Measurements from ENCODE around the gene UBE2S. TPM values are rescaled to one million over a fixed set of nuclear protein-coding genes. Genes with fewer than 3 reads are reported as not detected.

UBE2S gene
- total RNA-seq, 4 donors from 2014 or later: 6.2 to 14.6 (median 9.2) TPM

GRCh38 chr19:55441319-55441691 lies 33.7 kb upstream of the UBE2S start:
- intact Hi-C loops (cut with DNase I; ENCODE audit: low total_unique reads): no loop called here
- no peak for DNase-seq (ENCODE audit: low spot score in 2 of 2)
- H3K4me3 ChIP-seq (ENCODE audit: low read depth, poor library complexity, severe bottlenecking): no peak overlapping the region
- TF ChIP-seq, protein P1, sequence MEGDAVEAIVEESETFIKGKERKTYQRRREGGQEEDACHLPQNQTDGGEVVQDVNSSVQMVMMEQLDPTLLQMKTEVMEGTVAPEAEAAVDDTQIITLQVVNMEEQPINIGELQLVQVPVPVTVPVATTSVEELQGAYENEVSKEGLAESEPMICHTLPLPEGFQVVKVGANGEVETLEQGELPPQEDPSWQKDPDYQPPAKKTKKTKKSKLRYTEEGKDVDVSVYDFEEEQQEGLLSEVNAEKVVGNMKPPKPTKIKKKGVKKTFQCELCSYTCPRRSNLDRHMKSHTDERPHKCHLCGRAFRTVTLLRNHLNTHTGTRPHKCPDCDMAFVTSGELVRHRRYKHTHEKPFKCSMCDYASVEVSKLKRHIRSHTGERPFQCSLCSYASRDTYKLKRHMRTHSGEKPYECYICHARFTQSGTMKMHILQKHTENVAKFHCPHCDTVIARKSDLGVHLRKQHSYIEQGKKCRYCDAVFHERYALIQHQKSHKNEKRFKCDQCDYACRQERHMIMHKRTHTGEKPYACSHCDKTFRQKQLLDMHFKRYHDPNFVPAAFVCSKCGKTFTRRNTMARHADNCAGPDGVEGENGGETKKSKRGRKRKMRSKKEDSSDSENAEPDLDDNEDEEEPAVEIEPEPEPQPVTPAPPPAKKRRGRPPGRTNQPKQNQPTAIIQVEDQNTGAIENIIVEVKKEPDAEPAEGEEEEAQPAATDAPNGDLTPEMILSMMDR (IDR thresholded peaks at IDR 0.05): no peak
- TF ChIP-seq POLR2A (IDR thresholded peaks at IDR 0.05): no peak
- 4 to 6% methylated on average over 21 of the region's 21 CpGs for WGBS, 2 donors

DNA sequence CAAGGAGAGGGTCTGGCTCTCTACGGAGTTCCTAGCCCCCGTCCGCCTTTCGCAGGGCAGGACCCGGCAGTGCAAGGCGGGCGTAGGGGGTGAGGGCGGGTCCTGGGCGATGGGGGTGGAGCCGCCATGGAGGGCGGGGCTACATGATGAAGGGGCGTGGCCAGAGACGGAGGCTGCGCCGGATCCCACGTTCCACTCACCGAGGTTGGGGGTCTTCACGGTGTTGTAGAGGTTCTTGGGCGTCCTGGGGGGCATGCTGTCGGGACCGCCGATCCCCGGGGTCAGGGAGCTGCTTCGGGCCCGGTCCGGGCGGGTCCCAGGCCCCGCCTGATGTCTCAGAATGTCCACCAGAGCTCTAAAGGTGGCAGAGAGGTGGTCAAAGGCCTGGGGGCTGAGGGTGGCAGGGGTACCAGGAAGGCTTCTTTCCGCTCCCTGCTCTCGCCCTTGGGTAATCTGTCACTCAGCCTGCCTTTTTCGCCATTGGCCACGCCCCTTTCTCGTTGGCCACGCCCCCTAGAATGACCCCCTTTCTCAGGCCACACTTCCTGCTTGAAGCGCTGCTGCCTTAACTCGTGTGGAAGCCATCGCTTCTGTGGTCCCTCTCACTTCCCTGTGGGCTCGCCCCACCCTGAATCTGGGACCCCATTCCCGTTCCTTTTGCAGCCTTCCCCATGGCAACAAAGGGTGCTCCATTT lies 33.0 kb upstream of the UBE2S start:
- no peak overlapping the region for H3K4me3 ChIP-seq (ENCODE audit: low read depth, poor library complexity, severe bottlenecking)
- DNase-seq (ENCODE audit: low spot score in 2 of 2): no peak
- no peak for TF ChIP-seq POLR2A (IDR thresholded peaks at IDR 0.05)
- TF ChIP-seq, protein P1 (IDR thresholded peaks at IDR 0.05): no peak
- WGBS, 2 donors: 6 to 9% methylated on average over 36 to 37 of the region's 39 CpGs
- intact Hi-C loops (cut with DNase I; ENCODE audit: low total_unique reads): no loop called here

DNA sequence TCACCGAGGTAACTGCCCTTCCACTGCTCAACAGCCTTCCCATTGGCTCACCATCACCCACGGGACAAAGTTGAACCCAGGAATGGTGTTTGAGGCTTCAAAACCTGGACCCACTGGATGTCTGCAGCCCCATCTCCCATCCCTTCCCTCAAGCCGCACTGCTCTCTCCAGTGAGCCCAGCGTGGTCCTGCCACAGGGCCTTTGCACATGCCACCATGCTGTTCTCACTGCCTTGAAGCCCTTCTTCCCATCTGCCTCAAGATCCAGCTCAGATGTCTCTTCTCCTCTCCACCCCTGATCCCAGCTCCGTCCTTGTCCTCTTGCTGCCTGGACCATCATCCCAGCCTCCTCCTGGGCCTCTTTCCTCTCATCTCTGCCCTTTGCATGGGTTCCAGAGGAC lies 31.5 kb upstream of the UBE2S start:
- DNase-seq (ENCODE audit: low spot score in 2 of 2): no peak
- 80 to 90% methylated on average over 5 of the region's 5 CpGs for WGBS, 2 donors
- intact Hi-C loops (cut with DNase I; ENCODE audit: low total_unique reads): no loop called here
- no peak overlapping the region for H3K4me3 ChIP-seq (ENCODE audit: low read depth, poor library complexity, severe bottlenecking)
- TF ChIP-seq POLR2A (IDR thresholded peaks at IDR 0.05): no peak
- TF ChIP-seq, protein P1 (IDR thresholded peaks at IDR 0.05): no peak

DNA sequence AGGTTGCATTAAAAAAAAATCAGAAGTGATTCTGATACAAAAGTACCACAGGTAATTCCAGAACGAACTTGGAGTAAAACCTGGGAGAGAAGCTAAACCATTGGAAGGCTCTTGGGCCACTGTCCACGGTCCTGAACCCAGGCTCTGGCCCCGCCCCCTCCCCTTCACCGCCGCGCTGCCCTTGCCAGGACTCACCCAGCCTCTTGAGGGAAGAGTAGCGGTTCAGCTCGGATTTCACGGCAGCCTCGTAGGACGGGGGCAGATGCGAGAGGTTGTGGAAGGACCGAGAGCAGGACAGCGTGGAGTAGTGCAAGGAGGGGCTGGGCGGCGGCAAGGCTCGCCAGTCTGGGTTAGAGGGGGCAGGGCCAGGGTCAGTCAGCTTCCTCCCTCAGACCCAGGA lies 29.8 kb upstream of the UBE2S start:
- intact Hi-C loops (cut with DNase I; ENCODE audit: low total_unique reads): no loop called here
- TF ChIP-seq, protein P1 (IDR thresholded peaks at IDR 0.05): no peak
- TF ChIP-seq POLR2A (IDR thresholded peaks at IDR 0.05): no peak

DNA sequence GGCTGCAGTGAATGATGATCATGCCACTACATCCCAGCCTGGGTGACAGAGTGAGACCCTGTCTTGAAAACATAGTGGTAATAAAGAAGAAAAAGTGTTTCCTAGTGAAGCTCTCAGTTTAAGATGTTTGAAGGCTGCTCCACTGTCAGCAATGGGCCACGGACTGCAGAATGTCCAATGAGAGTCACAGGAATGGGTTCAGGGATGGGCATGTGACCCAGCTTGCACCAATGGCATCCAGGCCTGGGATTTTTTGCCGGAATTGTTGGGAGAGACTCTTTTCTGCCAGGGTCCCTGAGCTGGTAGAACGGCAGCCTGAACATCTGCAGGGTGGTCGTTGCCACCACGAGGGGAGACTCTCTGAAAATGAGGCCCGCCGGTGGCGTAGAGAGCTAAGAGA lies 29.3 kb upstream of the UBE2S start:
- no peak for DNase-seq (ENCODE audit: low spot score in 2 of 2)
- WGBS, 2 donors: 53 to 57% methylated on average over 8 of the region's 8 CpGs
- intact Hi-C loops (cut with DNase I; ENCODE audit: low total_unique reads): no loop called here
- TF ChIP-seq POLR2A (IDR thresholded peaks at IDR 0.05): no peak
- TF ChIP-seq, protein P1 (IDR thresholded peaks at IDR 0.05): no peak
- H3K4me3 ChIP-seq (ENCODE audit: low read depth, poor library complexity, severe bottlenecking): no peak overlapping the region

More for the DNA sequence above, 29.8 kb upstream of the UBE2S start:
- WGBS, 2 donors: 4% methylated on average over 17 of the region's 17 CpGs
- H3K4me3 ChIP-seq (ENCODE audit: low read depth, poor library complexity, severe bottlenecking): no peak overlapping the region
- no peak for DNase-seq (ENCODE audit: low spot score in 2 of 2)

DNA sequence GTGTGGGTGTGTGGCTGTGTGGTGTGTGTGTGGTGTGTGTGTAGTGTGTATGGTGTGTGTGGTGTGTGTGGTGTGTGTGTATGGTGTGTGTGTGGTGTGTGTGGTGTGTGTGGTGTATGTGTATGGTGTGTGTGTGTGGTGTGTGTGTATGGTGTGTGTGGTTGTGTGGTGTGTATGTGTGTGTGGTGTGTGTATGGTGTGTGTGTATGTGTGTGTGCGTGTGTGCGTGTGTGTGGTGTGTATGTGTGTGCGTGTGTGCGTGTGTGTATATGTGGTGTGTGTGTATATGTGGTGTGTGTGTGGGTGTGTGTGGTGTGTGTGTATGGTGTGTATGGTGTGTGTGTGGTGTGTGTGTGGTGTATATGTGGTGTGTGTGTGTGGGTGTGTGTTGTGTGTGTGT lies 27.4 kb upstream of the UBE2S start:
- intact Hi-C loops (cut with DNase I; ENCODE audit: low total_unique reads): no loop called here
- H3K4me3 ChIP-seq (ENCODE audit: low read depth, poor library complexity, severe bottlenecking): no peak overlapping the region
- TF ChIP-seq POLR2A (IDR thresholded peaks at IDR 0.05): no peak
- TF ChIP-seq, protein P1 (IDR thresholded peaks at IDR 0.05): no peak
- no peak for DNase-seq (ENCODE audit: low spot score in 2 of 2)
- 86 to 96% methylated on average over 4 of the region's 4 CpGs for WGBS, 2 donors

Measured in lower leg skin (tissue), 4 donors.